ENCODE measurements around the gene TMEM258. TPM values are rescaled to one million over a fixed set of nuclear protein-coding genes. Genes with fewer than 3 reads are reported as not detected.

Gene TMEM258
- total and polyA plus RNA-seq, 2 donors (not counting 3 experiments of a cell fraction or from before 2014, with no cell fraction given): 140 to 534 TPM

GRCh38 chr11:61839742-61840141 is 47.3 kb upstream of the TMEM258 start:
- H3K36me3 ChIP-seq (ENCODE audit: control insufficient read depth in 2 of 2, extremely low read depth in 1 of 2, insufficient read depth in 2 of 2, low read length in 2 of 2): peaks cover 38 to 42% of the 10 kb centered on the region in 2 experiments

More at GRCh38 chr11:61839742-61840141, 47.3 kb upstream of the TMEM258 start:
- Histone ChIP-seq H3K27me3 (ENCODE audit: control insufficient read depth in 2 of 2, insufficient read depth in 2 of 2, low read length in 2 of 2) (no peaks in the 10 kb centered on the region), H3K4me3 (replicated peaks in 1 of 3; ENCODE audit: insufficient read depth in 1 of 3, low read depth in 1 of 3, low read length in 3 of 3) (no peak overlapping the region), H3K4me2 (ENCODE audit: insufficient read depth, low read length) (no peak overlapping the region), H3K4me1 (ENCODE audit: control insufficient read depth, extremely low read depth, insufficient read depth, low read length) (peaks cover 12% of the 10 kb centered on the region), H3K79me2 (ENCODE audit: control insufficient read depth, insufficient read depth, low read length) (peaks cover 58% of the 10 kb centered on the region), H4K20me1 (replicated peaks; ENCODE audit: control insufficient read depth, extremely low read depth, insufficient read depth, low read length) (no peaks in the 10 kb centered on the region), H3K9me3 (replicated peaks; ENCODE audit: control insufficient read depth, insufficient read depth, low read length) (no peaks in the 10 kb centered on the region), H2AFZ (ENCODE audit: low read depth, low read length) (no peak overlapping the region), H3K9ac (replicated peaks; ENCODE audit: extremely low read depth, insufficient read depth, low read length) (no peak overlapping the region), H3K9me1 (replicated peaks; ENCODE audit: control insufficient read depth, extremely low read depth, insufficient read depth, low read length) (no peaks in the 10 kb centered on the region), H3K27ac (ENCODE audit: insufficient read depth, low read depth, low read length) (no peak overlapping the region)
- ChIA-PET CTCF (interaction anchor here (1.2 to 3.2 kb wide), 2 partner anchors 10 to 42 kb away, joined by 3 to 11 read pairs; no protein-coding TSS in a partner anchor), POLR2A (interaction anchor here (1.0 kb wide), 1 partner anchor 50 kb away, joined by 3 read pairs; no protein-coding TSS in a partner anchor)
- BruUV-seq (replicated peaks): no TSS peak
- dilution Hi-C loops (cut with MboI; ENCODE audit: extremely low pct_ligation_motif_present, low sequenced_read_pairs): no loop called here
- FAIRE-seq (no peak), DNase-seq (ENCODE audit: low read depth, low spot score) (no peak)
- TF ChIP-seq FOS (IDR thresholded peaks at IDR 0.05; ENCODE audit: borderline replicate concordance, insufficient read depth, low read length) (no peak), POLR2A (IDR thresholded peaks at IDR 0.05; ENCODE audit: low read depth, low read length) (no peak), GATA2 (IDR thresholded peaks at IDR 0.05; ENCODE audit: insufficient read depth, insufficient read length, low read depth, low read length) (no peak), EZH2 (IDR thresholded peaks at IDR 0.05; ENCODE audit: borderline replicate concordance, low read depth, low read length, severe bottlenecking) (no peak), MYC (IDR thresholded peaks at IDR 0.05; ENCODE audit: low read depth, low read length) (no peak), CTCF (IDR thresholded peaks at IDR 0.05; ENCODE audit: extremely low read depth in 1 of 2, insufficient read depth in 1 of 2, low read depth in 1 of 2, low read length in 2 of 2) (no peak), JUN (IDR thresholded peaks at IDR 0.05; ENCODE audit: borderline replicate concordance, insufficient read depth, insufficient read length, low read depth) (no peak), POLR2AphosphoS5 (IDR thresholded peaks at IDR 0.05; ENCODE audit: insufficient read depth, low read depth, low read length) (no peak)
- TF ChIP-seq, protein P1, sequence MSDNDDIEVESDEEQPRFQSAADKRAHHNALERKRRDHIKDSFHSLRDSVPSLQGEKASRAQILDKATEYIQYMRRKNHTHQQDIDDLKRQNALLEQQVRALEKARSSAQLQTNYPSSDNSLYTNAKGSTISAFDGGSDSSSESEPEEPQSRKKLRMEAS (IDR thresholded peaks at IDR 0.05; ENCODE audit: insufficient read depth, insufficient read length): no peak
- intact Hi-C loops (cut with micrococcal nuclease): no loop called here
